ENCODE measurements around the gene RPLP1.

The RPLP1 gene

GRCh38 chr15:69463182-69463756 is 10.7 kb downstream of the RPLP1 start:
- H3K4me3 ChIP-seq (ENCODE audit: low read length): peak overlapping the region; percentile 84
- H3K27me3 ChIP-seq (ENCODE audit: low read depth, low read length): no peaks in the 10 kb centered on the region
- no peaks in the 10 kb centered on the region for H4K20me1 ChIP-seq (ENCODE audit: insufficient read depth, low read length)
- H2AFZ ChIP-seq (ENCODE audit: low read depth, low read length): peak overlapping the region; percentile 95
- H3K4me2 ChIP-seq (ENCODE audit: low read length): peak overlapping the region; percentile 83
- H3K9me3 ChIP-seq (ENCODE audit: insufficient read depth, low read length): no peaks in the 10 kb centered on the region
- peak overlapping the region; percentile 83 for H3K9ac ChIP-seq (ENCODE audit: low read length)
- H3K79me2 ChIP-seq (ENCODE audit: low read length): no peaks in the 10 kb centered on the region
- peaks cover 28% of the 10 kb centered on the region for H3K4me1 ChIP-seq (ENCODE audit: low read length)
- H3K36me3 ChIP-seq (replicated peaks; ENCODE audit: low read depth, low read length): no peaks in the 10 kb centered on the region
- TF ChIP-seq CTCF (IDR thresholded peaks at IDR 0.05; ENCODE audit: low read depth, low read length) (no peak), EZH2phosphoT487 (IDR thresholded peaks at IDR 0.05; ENCODE audit: low read depth) (no peak)
- peak overlapping the region; percentile 17; the same call in 1 of the 2 replicates for H3K27ac ChIP-seq (ENCODE audit: low read length)

GRCh38 chr15:69465253-69465652 is 12.6 kb downstream of the RPLP1 start:
- no peak overlapping the region for H3K9ac ChIP-seq (ENCODE audit: low read length)
- H2AFZ ChIP-seq (ENCODE audit: low read depth, low read length): no peak overlapping the region
- no peaks in the 10 kb centered on the region for H3K36me3 ChIP-seq (replicated peaks; ENCODE audit: low read depth, low read length)
- peaks cover 40% of the 10 kb centered on the region for H3K4me1 ChIP-seq (ENCODE audit: low read length)
- TF ChIP-seq EZH2phosphoT487 (IDR thresholded peaks at IDR 0.05; ENCODE audit: low read depth): no peak
- no peak for TF ChIP-seq CTCF (IDR thresholded peaks at IDR 0.05; ENCODE audit: low read depth, low read length)
- no peaks in the 10 kb centered on the region for H4K20me1 ChIP-seq (ENCODE audit: insufficient read depth, low read length)
- no peak overlapping the region for H3K27ac ChIP-seq (ENCODE audit: low read length)
- no peaks in the 10 kb centered on the region for H3K27me3 ChIP-seq (ENCODE audit: low read depth, low read length)
- H3K9me3 ChIP-seq (ENCODE audit: insufficient read depth, low read length): no peaks in the 10 kb centered on the region
- H3K79me2 ChIP-seq (ENCODE audit: low read length): no peaks in the 10 kb centered on the region
- H3K4me2 ChIP-seq (ENCODE audit: low read length): no peak overlapping the region
- no peak overlapping the region for H3K4me3 ChIP-seq (ENCODE audit: low read length)

- no peaks in the 10 kb centered on the region for H3K9me3 ChIP-seq (ENCODE audit: insufficient read depth, low read length)
- TF ChIP-seq EZH2phosphoT487 (IDR thresholded peaks at IDR 0.05; ENCODE audit: low read depth) (no peak), CTCF (IDR thresholded peaks at IDR 0.05; ENCODE audit: low read depth, low read length) (no peak)
- H3K4me3 ChIP-seq (ENCODE audit: low read length): no peak overlapping the region
- no peak overlapping the region for H3K27ac ChIP-seq (ENCODE audit: low read length)
- H3K4me2 ChIP-seq (ENCODE audit: low read length): no peak overlapping the region
- H3K9ac ChIP-seq (ENCODE audit: low read length): no peak overlapping the region
- no peaks in the 10 kb centered on the region for H3K79me2 ChIP-seq (ENCODE audit: low read length)
- H3K4me1 ChIP-seq (ENCODE audit: low read length): peaks cover 40% of the 10 kb centered on the region
- H3K27me3 ChIP-seq (ENCODE audit: low read depth, low read length): no peaks in the 10 kb centered on the region
- no peak overlapping the region for H2AFZ ChIP-seq (ENCODE audit: low read depth, low read length)
- H3K36me3 ChIP-seq (replicated peaks; ENCODE audit: low read depth, low read length): no peaks in the 10 kb centered on the region
- H4K20me1 ChIP-seq (ENCODE audit: insufficient read depth, low read length): no peaks in the 10 kb centered on the region
Measured at GRCh38 chr15:69466733-69467132, 14.1 kb downstream of the RPLP1 start.

- TF ChIP-seq CTCF (IDR thresholded peaks at IDR 0.05; ENCODE audit: low read depth, low read length) (no peak), EZH2phosphoT487 (IDR thresholded peaks at IDR 0.05; ENCODE audit: low read depth) (no peak)
- H3K36me3 ChIP-seq (replicated peaks; ENCODE audit: low read depth, low read length): no peaks in the 10 kb centered on the region
- no peaks in the 10 kb centered on the region for H4K20me1 ChIP-seq (ENCODE audit: insufficient read depth, low read length)
- peak overlapping the region; percentile 31 for H3K4me3 ChIP-seq (ENCODE audit: low read length)
- peaks cover 35% of the 10 kb centered on the region for H3K4me1 ChIP-seq (ENCODE audit: low read length)
- no peaks in the 10 kb centered on the region for H3K9me3 ChIP-seq (ENCODE audit: insufficient read depth, low read length)
- peak overlapping the region; percentile 20; the same call in 1 of the 2 replicates for H3K9ac ChIP-seq (ENCODE audit: low read length)
- H2AFZ ChIP-seq (ENCODE audit: low read depth, low read length): peak overlapping the region; percentile 75
- H3K4me2 ChIP-seq (ENCODE audit: low read length): peak overlapping the region; percentile 64
- no peaks in the 10 kb centered on the region for H3K79me2 ChIP-seq (ENCODE audit: low read length)
- peak overlapping the region; percentile 66 for H3K27ac ChIP-seq (ENCODE audit: low read length)
- no peaks in the 10 kb centered on the region for H3K27me3 ChIP-seq (ENCODE audit: low read depth, low read length)
Measured at GRCh38 chr15:69467636-69468035, 15.0 kb downstream of the RPLP1 start.
